ENCODE data around the gene GJB1. TPM values are rescaled to one million over a fixed set of nuclear protein-coding genes. Genes with fewer than 3 reads are reported as not detected.
"Not testable (repeated sequence)": the region's sequence is repeated elsewhere in the genome, so short reads cannot be mapped to it uniquely, and the experiment has no call there.

GJB1 gene
- not detected for total RNA-seq

DNA sequence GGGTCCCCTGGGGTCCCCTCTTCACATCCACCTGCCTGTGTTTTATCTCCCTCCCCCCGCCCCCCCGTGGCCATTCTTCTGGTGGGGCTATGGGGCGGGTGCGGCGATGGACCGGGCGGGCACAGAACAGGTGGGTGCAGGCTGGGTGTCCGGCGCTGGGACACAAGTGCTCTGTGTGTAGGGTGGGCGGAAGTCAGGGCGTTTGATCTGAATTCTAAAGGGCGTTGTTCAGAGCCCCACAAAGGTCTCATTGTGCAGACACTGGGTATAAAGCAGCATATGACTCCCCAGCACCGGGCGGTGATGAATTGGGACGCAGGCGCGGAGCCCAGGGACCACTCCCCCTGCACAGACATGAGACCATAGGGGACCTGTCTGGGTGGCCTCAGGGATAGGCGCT lies at the start of gene GJB1:
TSS of gene GJB1 (plus strand) at position 296 of the 400 bp plus-strand sequence. CDS start 484 bp downstream, outside the sequence.
- no peaks in the 10 kb centered on the region for H3K4me1 Mint-ChIP-seq
- no peak for DNase-seq
- ChIA-PET CTCF (interaction anchor here (0.9 kb wide), 1 partner anchor 9 kb away, joined by 4 read pairs; no protein-coding TSS in a partner anchor), POLR2A (no interaction called here)
- no peaks in the 10 kb centered on the region for H3K36me3 Mint-ChIP-seq (ENCODE audit: low read depth)
- no peaks in the 10 kb centered on the region for H3K27me3 Mint-ChIP-seq
- H3K27ac Mint-ChIP-seq: no peak within 1 kb of the TSS
- no peaks in the 10 kb centered on the region for H3K9me3 Mint-ChIP-seq
- no peak within 1 kb of the TSS for H3K4me3 Mint-ChIP-seq

DNA sequence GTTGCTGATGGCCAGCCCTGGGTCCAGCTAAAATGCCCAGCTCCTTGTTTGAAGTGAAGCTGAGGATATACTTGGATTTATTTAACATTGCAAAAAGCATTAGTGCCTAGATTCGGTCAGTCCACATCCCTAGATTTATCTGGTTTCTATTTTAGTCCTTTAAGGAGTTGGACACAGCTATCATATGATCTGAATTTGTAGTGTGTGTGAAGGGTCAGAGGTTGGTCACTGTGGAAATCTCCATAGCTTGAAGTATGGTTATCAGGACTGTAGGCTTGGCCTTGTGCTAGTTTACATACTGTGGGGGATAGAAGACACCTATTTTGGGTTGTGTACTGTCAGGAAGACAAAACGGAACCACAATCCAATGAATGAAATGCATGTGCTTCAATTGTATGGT lies 49.6 kb upstream of the GJB1 start:
- Mint-ChIP-seq H3K9me3 (no peaks in the 10 kb centered on the region), H3K27ac (no peak overlapping the region), H3K27me3 (no peaks in the 10 kb centered on the region), H3K4me3 (no peak overlapping the region), H3K4me1 (peaks cover 6% of the 10 kb centered on the region), H3K36me3 (ENCODE audit: low read depth) (peaks cover 16% of the 10 kb centered on the region)
- CTCF ChIA-PET: no interaction called here
- POLR2A ChIA-PET: no interaction called here
- no peak for DNase-seq

DNA sequence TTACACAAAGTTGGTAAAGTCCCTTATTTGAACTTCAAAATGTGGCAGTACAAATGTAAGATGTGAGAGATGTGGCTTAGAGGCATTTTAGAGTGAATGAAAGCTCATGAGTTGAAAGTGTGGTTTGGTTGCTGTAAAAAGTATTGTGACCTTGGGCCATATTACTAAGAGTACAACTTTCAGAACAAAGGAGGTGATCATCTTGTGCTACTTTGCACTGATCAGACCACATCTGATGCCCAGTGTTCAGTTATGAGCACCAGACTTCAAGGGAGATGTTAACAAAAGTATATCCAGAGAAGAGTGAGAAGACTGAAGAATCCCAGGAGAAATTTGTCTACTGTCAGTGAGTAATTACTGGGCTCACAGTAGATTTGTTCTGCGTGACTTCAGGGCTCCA lies 48.2 kb upstream of the GJB1 start:
- ChIA-PET CTCF (no interaction called here), POLR2A (no interaction called here)
- Mint-ChIP-seq H3K9me3 (no peaks in the 10 kb centered on the region), H3K4me3 (no peak overlapping the region), H3K27me3 (no peaks in the 10 kb centered on the region), H3K36me3 (ENCODE audit: low read depth) (peaks cover 18% of the 10 kb centered on the region), H3K27ac (no peak overlapping the region), H3K4me1 (peaks cover 10% of the 10 kb centered on the region)
- no peak for DNase-seq

DNA sequence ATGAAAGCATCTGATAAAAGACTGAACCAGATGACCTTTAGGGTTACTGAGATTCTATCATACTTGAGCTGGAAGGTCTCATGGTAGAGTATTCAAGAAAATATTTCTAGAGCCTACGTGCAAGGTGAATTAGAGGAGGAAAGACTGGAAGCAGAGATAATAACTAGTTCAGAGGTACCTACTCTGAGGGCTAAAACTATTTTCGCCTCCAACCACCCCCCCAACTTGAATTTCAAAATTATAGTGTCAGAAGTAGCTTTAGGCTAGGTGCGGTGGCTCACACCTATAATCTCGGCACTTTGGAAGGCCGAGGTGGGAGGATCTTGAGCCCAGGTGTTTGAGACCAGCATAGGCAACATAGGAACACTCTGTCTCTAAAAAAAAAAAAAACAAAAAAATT lies 47.5 kb upstream of the GJB1 start:
- H3K36me3 Mint-ChIP-seq (ENCODE audit: low read depth): peaks cover 18% of the 10 kb centered on the region
- no peak for DNase-seq
- no peaks in the 10 kb centered on the region for H3K9me3 Mint-ChIP-seq
- H3K27ac Mint-ChIP-seq: no peak overlapping the region
- H3K4me1 Mint-ChIP-seq: peaks cover 12% of the 10 kb centered on the region
- CTCF ChIA-PET: interaction anchor here (0.6 kb wide), 2 partner anchors 11 to 53 kb away, joined by 3 read pairs; no protein-coding TSS in a partner anchor
- H3K27me3 Mint-ChIP-seq: no peaks in the 10 kb centered on the region
- H3K4me3 Mint-ChIP-seq: no peak overlapping the region
- POLR2A ChIA-PET: no interaction called here

DNA sequence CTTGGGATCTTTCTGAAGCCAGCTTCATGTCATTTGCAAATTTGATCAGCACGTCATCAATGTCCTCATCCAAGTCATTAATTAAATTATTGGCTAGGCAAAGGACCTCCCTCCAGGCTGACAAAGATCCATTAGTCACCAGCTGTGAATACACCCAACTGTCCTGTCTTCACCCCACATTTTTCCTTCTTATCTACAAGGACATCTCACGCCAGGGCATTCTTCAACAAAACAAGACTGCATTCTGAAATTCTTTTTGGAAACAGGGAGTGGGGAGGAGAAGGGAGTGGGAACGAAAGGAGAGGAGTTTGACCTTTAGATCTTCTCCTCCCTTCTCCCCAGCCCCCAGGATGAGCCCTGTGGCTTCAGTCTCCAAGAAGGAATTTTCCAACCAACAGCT lies 45.7 kb upstream of the GJB1 start:
- H3K4me1 Mint-ChIP-seq: peaks cover 10% of the 10 kb centered on the region
- DNase-seq: no peak
- H3K4me3 Mint-ChIP-seq: no peak overlapping the region
- ChIA-PET CTCF (interaction anchor here (0.9 kb wide), 1 partner anchor 21 kb away, joined by 3 read pairs; no protein-coding TSS in a partner anchor), POLR2A (no interaction called here)
- no peak overlapping the region for H3K27ac Mint-ChIP-seq
- no peaks in the 10 kb centered on the region for H3K9me3 Mint-ChIP-seq
- no peaks in the 10 kb centered on the region for H3K27me3 Mint-ChIP-seq
- peaks cover 18% of the 10 kb centered on the region for H3K36me3 Mint-ChIP-seq (ENCODE audit: low read depth)

DNA sequence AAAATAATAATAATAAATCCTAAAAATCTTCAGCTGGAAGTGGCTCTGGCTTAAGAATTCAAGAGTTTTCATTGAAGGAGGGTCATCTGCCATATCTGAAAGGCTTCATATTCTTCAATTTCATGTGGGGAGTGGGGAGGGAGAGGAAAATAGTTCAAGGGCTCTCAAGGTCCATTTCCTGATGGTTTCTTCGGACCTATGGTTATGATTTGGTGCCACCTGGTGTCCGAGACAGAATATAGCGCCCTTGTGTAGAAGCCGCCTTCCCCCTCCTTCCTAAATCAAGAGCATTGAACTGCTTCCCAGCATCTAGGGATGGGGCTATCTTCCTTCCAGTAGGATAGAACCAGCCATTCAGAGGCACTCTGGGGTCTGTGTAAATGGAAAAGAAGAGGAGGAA lies 44.1 kb upstream of the GJB1 start:
- CTCF ChIA-PET: interaction anchor here (1.3 kb wide), 1 partner anchor 32 kb away, joined by 4 read pairs; no protein-coding TSS in a partner anchor
- no peak overlapping the region for H3K4me3 Mint-ChIP-seq

DNA sequence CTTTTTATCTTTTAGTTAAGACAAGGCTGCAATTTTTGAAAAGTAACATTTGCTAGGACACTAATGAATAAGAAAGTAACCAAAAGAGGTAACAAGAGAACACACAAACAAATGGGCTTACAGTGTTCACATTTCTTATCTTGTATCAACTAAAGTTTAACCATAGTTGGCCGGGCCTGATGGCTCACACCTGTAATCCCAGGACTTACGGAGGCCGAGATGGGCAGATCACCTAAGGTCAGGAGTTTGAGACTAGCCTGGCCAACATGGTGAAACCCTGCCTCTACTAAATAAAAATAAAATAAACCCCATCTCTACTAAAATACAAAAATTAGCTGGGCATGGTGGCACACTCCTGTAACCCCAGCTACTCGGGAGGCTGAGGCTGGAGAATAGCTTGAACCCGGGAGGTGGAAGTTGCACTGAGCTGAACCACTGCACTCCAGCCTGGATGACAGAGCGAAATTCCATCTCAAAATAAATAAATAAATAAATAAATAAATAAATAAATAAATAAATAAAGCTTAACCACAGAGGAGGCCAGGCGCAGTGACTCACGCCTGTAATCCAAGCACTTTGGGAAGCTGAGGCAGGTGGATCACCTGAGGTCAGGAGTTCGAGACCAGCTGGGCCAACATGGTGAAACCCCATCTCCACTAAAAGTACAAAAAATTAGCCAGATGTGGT lies 42.3 kb upstream of the GJB1 start:
- Mint-ChIP-seq H3K36me3 (ENCODE audit: low read depth) (peaks cover 10% of the 10 kb centered on the region), H3K4me1 (peaks cover 27% of the 10 kb centered on the region), H3K27ac (peak overlapping the region; percentile 99)
- H3K4me3 Mint-ChIP-seq, DNase-seq, POLR2A ChIA-PET, H3K27me3 Mint-ChIP-seq, H3K9me3 Mint-ChIP-seq: not testable (repeated sequence)
- CTCF ChIA-PET: interaction anchor here (1.0 to 1.4 kb wide), 3 partner anchors 14 to 61 kb away, joined by 3 to 4 read pairs (median 3); no protein-coding TSS in a partner anchor

More for the DNA sequence above, 44.1 kb upstream of the GJB1 start:
- peak; percentile 49 for DNase-seq
- Mint-ChIP-seq H3K27me3 (no peaks in the 10 kb centered on the region), H3K27ac (no peak overlapping the region), H3K4me1 (peaks cover 16% of the 10 kb centered on the region), H3K9me3 (no peaks in the 10 kb centered on the region), H3K36me3 (ENCODE audit: low read depth) (peaks cover 15% of the 10 kb centered on the region)
- POLR2A ChIA-PET: no interaction called here

DNA sequence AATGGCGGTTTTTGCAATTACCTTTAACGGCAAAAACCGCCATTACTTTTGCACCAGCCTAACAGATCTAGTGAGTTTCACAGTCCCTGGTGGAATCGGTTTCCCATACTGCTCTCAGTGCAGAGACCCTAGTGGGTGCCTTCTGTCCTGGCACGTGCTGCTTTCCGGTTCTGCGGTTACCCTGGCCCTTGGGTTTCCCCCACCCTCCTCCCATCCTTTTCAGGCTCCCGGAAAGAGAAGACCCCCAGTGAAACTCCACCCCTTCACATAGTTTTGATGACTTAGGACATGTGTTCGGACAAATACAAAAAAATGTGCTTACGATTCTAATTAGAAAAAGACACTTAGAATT lies 41.5 kb upstream of the GJB1 start:
- POLR2A ChIA-PET: interaction anchor here (1.1 kb wide), 1 partner anchor 102 kb away, joined by 5 read pairs; the partner anchor contains the start of gene NONO
- Mint-ChIP-seq H3K4me3 (peak overlapping the region; percentile 84), H3K27ac (peak overlapping the region; percentile 99), H3K27me3 (no peaks in the 10 kb centered on the region), H3K36me3 (ENCODE audit: low read depth) (peaks cover 12% of the 10 kb centered on the region), H3K9me3 (no peaks in the 10 kb centered on the region), H3K4me1 (peaks cover 27% of the 10 kb centered on the region)
- CTCF ChIA-PET: interaction anchor here (0.6 to 1.3 kb wide), 4 partner anchors 15 to 760 kb away, joined by 3 to 5 read pairs (median 4); no protein-coding TSS in a partner anchor
- peak; percentile 46 for DNase-seq

DNA sequence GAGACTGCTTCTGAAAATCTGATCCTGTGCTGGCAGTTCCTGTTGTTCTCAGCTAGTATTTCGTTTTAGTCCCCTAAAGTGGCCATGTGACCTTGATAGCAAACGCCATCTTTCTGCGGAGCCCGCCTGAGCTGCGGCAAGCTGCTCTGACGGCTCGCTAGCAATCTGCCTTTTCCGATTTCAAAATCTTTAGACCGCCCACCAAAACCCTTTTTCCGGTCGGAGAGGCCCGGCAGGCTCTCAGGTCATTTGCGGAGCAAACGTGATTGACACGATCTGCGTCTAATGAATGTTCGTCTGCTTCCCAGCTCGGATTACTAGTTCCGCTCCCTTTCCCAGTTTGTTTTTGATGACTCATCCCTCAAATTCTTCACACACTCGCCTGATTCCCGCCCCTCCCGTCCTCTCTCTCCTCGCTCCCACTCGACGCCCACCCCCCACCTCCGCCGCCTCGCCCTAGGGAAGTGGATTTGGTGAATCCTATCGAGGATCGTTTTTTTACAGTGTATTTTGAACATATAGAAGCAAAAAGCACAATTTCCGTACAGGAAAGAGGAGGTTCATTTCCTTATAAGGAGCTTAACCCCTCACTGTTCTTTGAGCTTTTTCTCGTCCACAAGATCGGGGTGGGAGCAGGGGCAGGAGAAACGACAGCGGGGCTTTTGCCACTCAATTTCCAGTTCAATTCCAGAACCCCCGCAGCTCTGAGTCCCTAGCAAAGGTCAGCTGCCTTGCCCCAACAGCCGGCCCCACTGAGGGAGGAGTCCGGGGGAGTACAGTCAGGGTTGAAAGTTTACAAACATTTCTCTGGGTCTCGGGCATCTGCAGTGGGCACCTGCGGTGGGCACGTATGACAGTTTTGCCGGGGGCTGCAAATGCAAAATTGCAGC lies 40.9 kb upstream of the GJB1 start:
- CTCF ChIA-PET: interaction anchor here (0.6 to 1.3 kb wide), 6 partner anchors 15 to 761 kb away, joined by 3 to 5 read pairs (median 4); no protein-coding TSS in a partner anchor
- Mint-ChIP-seq H3K27me3 (no peaks in the 10 kb centered on the region), H3K36me3 (ENCODE audit: low read depth) (peaks cover 13% of the 10 kb centered on the region), H3K9me3 (no peaks in the 10 kb centered on the region), H3K4me3 (peak overlapping the region; percentile 84), H3K4me1 (peaks cover 27% of the 10 kb centered on the region), H3K27ac (peak overlapping the region; percentile 99)
- peak; percentile 88 for DNase-seq
- POLR2A ChIA-PET: interaction anchor here (0.5 to 1.1 kb wide), 4 partner anchors 9 to 101 kb away, joined by 3 to 5 read pairs (median 4); partner anchors contain the start of gene NONO

DNA sequence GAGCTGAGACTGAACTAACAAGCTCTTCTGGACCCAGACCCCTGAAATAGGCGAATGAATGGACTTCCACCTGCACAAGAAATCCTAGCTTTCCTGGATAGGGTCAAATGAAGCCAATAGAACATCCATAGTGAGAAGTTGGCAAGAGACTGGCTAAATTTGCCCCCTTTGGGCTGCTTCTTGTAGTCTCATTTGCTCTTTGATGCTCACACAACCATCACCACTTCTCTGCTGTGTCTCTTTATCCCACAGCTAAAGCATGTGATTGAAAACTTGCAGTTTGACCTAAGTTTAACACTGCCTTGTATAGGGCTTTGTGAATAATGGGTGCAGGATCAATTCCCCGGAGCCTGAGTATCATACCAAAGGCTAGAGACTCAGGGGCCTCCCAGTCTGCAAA lies 40.2 kb upstream of the GJB1 start:
- peaks cover 27% of the 10 kb centered on the region for H3K4me1 Mint-ChIP-seq
- CTCF ChIA-PET: interaction anchor here (0.6 to 1.3 kb wide), 3 partner anchors 14 to 53 kb away, joined by 3 to 5 read pairs (median 4); no protein-coding TSS in a partner anchor
- no peaks in the 10 kb centered on the region for H3K27me3 Mint-ChIP-seq
- H3K9me3 Mint-ChIP-seq: no peaks in the 10 kb centered on the region
- H3K4me3 Mint-ChIP-seq: peak overlapping the region; percentile 84
- H3K36me3 Mint-ChIP-seq (ENCODE audit: low read depth): peaks cover 13% of the 10 kb centered on the region
- peak overlapping the region; percentile 99 for H3K27ac Mint-ChIP-seq
- no peak for DNase-seq
- POLR2A ChIA-PET: no interaction called here

DNA sequence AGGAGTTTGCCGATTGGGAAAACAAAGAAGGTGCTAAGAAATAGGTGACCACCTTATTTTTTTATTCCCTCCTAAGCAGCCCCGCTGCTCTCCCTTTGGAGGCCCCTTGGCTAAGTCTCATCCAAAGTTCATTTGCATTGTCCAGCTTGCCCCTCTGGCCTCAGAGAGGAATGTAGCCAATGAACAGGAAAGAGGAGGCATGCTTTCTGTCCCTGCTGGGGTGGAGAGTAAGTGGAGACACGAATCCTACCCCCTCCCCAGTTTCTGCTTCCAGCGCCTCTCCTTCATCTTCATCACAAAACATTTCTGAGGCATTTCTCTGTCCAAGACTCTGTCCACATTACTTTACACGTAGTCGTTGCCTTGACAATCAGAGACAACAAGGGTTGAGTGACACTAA lies 39.7 kb upstream of the GJB1 start:
- peaks cover 10% of the 10 kb centered on the region for H3K36me3 Mint-ChIP-seq (ENCODE audit: low read depth)
- CTCF ChIA-PET: no interaction called here

DNA sequence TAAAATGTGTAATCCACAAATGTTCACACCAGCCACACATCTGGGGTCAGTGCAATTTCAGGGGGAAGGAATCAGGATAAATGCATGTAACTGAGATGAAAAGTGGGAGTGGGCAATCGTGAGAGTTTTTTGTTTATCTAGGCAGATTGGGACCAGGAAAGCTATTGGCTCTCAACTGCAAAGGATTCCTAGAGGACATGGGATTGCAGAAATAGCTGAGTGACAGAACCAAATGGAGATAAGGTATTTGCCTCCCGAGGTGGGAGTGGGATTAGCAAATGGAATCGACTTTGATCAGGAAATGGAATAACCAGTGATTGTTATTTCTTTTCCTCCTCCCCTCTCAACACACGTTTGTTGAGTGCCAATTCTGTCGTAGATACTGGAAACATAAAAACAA lies 38.9 kb upstream of the GJB1 start:
- DNase-seq: no peak
- H3K4me1 Mint-ChIP-seq: peaks cover 24% of the 10 kb centered on the region
- no peaks in the 10 kb centered on the region for H3K27me3 Mint-ChIP-seq
- H3K27ac Mint-ChIP-seq: no peak overlapping the region
- ChIA-PET CTCF (no interaction called here), POLR2A (no interaction called here)
- H3K4me3 Mint-ChIP-seq: no peak overlapping the region
- peaks cover 8% of the 10 kb centered on the region for H3K36me3 Mint-ChIP-seq (ENCODE audit: low read depth)
- no peaks in the 10 kb centered on the region for H3K9me3 Mint-ChIP-seq

More for the DNA sequence above, 39.7 kb upstream of the GJB1 start:
- H3K27ac Mint-ChIP-seq: no peak overlapping the region
- no peak for DNase-seq
- H3K4me3 Mint-ChIP-seq: no peak overlapping the region
- H3K4me1 Mint-ChIP-seq: peaks cover 27% of the 10 kb centered on the region
- H3K27me3 Mint-ChIP-seq: no peaks in the 10 kb centered on the region
- POLR2A ChIA-PET: no interaction called here
- no peaks in the 10 kb centered on the region for H3K9me3 Mint-ChIP-seq
